ENCODE measurements around the gene MREG.
"Not testable (repeated sequence)": the region's sequence is repeated elsewhere in the genome, so short reads cannot be mapped to it uniquely, and the experiment has no call there.

The MREG gene

GRCh38 chr2:215961981-215962380 is 51.4 kb downstream of the MREG start:
- Histone ChIP-seq H3K27me3 (replicated peaks; ENCODE audit: control insufficient read depth, insufficient read depth, low read length) (no peaks in the 10 kb centered on the region), H3K4me3 (replicated peaks; ENCODE audit: low read depth, low read length) (no peak overlapping the region), H3K36me3 (ENCODE audit: control insufficient read depth, insufficient read depth, low read length) (peaks cover 4% of the 10 kb centered on the region)
- no peak for TF ChIP-seq CTCF (IDR thresholded peaks at IDR 0.05; ENCODE audit: insufficient read depth, low read length, poor library complexity, severe bottlenecking)
- no peak for DNase-seq (ENCODE audit: extremely low read depth, insufficient read length)

GRCh38 chr2:215958257-215958656 is 55.1 kb downstream of the MREG start:
- H3K27me3 ChIP-seq (replicated peaks; ENCODE audit: control insufficient read depth, insufficient read depth, low read length), result no peaks in the 10 kb centered on the region
- TF ChIP-seq CTCF (IDR thresholded peaks at IDR 0.05; ENCODE audit: insufficient read depth, low read length, poor library complexity, severe bottlenecking), result no peak
- H3K4me3 ChIP-seq (replicated peaks; ENCODE audit: low read depth, low read length), result no peak overlapping the region
- H3K36me3 ChIP-seq (ENCODE audit: control insufficient read depth, insufficient read depth, low read length), result peaks cover 4% of the 10 kb centered on the region
- DNase-seq (ENCODE audit: extremely low read depth, insufficient read length), result no peak

DNA sequence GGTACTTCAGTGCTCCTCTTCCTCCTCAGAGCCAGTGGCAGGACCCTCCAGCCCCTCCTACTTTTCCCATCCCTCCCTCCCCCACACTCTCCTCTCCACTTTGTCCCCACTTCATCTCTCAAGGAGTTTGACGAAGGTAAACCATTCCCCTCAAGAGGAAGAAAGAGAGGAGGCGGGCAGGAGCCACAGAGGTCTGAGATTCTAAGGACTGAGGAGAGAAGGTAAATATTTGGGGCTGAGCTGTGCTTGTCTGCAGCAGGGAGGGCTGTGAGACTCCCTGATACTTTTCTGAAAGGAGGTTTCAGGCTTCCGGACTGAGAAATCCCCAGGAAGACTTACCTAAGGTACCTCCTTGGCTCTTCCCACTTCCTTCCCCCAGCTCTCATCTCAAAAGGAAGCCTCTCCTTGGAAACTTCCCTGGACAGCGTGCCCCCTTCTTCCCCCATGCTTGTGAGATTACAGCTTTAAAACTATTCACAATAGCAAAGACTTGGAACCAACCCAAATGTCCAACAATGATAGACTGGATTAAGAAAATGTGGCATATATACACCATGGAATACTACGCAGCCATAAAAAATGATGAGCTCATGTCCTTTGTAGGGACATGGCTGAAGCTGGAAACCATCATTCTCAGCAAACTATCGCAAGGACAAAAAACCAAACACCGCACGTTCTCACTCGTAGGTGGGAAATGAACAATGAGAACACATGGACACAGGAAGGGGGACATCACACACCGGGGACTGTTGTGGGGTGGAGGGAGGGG is 55.8 kb downstream of the MREG start:
- not testable (repeated sequence) for H3K36me3 ChIP-seq (ENCODE audit: control insufficient read depth, insufficient read depth, low read length); DNase-seq (ENCODE audit: extremely low read depth, insufficient read length); H3K4me3 ChIP-seq (replicated peaks; ENCODE audit: low read depth, low read length); H3K27me3 ChIP-seq (replicated peaks; ENCODE audit: control insufficient read depth, insufficient read depth, low read length)

DNA sequence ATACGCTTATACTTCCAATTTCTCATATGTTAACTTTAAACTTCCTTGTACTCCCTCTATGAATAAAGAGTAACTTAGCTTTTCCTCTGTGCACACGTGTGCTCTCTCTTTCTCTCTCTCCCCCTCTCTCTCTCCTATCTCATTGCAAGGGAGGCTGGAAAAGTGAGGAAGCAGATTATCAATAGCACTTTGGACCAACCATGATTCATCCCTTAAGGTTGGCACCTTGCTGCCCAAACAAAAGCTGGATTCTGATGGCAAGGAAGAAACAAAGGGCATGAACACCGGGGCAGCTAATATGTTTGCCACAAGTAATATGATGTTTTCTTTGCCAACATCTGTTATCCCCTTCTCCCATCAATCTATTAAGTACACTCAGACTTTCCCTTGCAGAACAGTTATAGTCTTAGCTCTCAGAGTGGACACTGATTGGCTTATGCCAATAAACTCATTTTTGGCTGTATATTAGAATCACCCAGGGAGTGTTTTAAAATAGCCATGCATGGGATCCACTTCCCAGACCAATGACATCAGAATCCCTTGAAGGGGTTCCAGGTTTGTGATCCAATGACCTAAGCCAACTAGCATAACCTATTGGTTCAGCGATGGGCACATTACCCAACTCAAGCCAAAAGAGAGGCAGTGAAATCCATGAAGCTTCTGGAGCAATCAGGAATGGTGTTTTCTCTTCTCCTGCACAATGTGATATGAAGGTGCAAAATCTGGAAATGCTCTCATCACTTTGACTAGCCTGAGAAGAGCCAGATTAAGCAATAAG is 60.3 kb downstream of the MREG start:
- H3K36me3 ChIP-seq (ENCODE audit: control insufficient read depth, insufficient read depth, low read length), result peaks cover 3% of the 10 kb centered on the region
- DNase-seq (ENCODE audit: extremely low read depth, insufficient read length), result no peak
- TF ChIP-seq CTCF (IDR thresholded peaks at IDR 0.05; ENCODE audit: insufficient read depth, low read length, poor library complexity, severe bottlenecking), result no peak
- H3K27me3 ChIP-seq (replicated peaks; ENCODE audit: control insufficient read depth, insufficient read depth, low read length), result no peaks in the 10 kb centered on the region
- H3K4me3 ChIP-seq (replicated peaks; ENCODE audit: low read depth, low read length), result no peak overlapping the region

DNA sequence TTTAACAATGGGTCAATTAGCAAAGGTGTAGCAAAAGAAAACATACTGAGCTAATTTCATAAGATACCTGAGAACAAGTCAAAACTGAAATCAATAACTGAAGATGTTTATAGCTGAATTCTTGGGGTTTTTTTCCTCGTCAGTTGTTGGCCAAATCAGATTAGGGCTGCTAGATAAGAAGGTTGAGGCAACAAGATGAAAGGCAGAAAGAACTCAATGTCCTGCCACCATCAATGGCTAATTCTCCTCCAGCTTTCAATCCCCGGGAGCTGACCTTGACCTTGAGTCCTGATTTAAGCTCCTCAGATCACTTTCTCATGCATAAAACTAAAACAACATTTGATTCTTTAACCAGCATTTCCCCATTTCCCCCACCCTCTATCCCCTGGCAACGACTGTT is 61.8 kb downstream of the MREG start:
- Histone ChIP-seq H3K4me3 (replicated peaks; ENCODE audit: low read depth, low read length) (no peak overlapping the region), H3K27me3 (replicated peaks; ENCODE audit: control insufficient read depth, insufficient read depth, low read length) (no peaks in the 10 kb centered on the region), H3K36me3 (ENCODE audit: control insufficient read depth, insufficient read depth, low read length) (peaks cover 4% of the 10 kb centered on the region)
- DNase-seq (ENCODE audit: extremely low read depth, insufficient read length), result no peak
- no peak for TF ChIP-seq CTCF (IDR thresholded peaks at IDR 0.05; ENCODE audit: insufficient read depth, low read length, poor library complexity, severe bottlenecking)

- Histone ChIP-seq H3K36me3 (ENCODE audit: control insufficient read depth, insufficient read depth, low read length) (peaks cover 4% of the 10 kb centered on the region), H3K27me3 (replicated peaks; ENCODE audit: control insufficient read depth, insufficient read depth, low read length) (no peaks in the 10 kb centered on the region), H3K4me3 (replicated peaks; ENCODE audit: low read depth, low read length) (no peak overlapping the region)
- peak; percentile 51 for TF ChIP-seq CTCF (IDR thresholded peaks at IDR 0.05; ENCODE audit: insufficient read depth, low read length, poor library complexity, severe bottlenecking)
- DNase-seq (ENCODE audit: extremely low read depth, insufficient read length), result peak; percentile 22
Observed at GRCh38 chr2:215949991-215950404, 63.4 kb downstream of the MREG start.
